ENCODE data around the gene ODAD3.
"Not testable (repeated sequence)": the region's sequence is repeated elsewhere in the genome, so short reads cannot be mapped to it uniquely, and the experiment has no call there.

Gene ODAD3

DNA sequence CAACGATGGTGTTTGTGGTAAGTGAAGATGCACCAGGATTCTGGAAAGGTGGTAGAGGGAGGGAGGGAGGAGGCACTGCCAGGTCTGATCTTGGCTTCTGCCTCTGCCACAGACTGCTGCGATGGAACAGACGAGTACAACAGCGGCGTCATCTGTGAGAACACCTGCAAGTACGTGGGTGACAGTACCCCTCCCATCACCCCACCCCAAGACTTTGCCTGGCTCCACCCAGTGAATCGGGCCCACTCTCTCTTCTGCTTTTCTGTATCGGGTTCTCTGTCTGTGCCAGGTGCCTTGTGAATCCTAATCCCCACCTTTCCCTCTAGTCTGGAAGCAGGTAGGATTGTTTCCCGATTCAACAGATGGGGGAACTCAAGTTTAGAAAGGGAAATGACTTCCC, 3.0 kb upstream of the ODAD3 start:
- no peak for DNase-seq (ENCODE audit: low read depth)

DNA sequence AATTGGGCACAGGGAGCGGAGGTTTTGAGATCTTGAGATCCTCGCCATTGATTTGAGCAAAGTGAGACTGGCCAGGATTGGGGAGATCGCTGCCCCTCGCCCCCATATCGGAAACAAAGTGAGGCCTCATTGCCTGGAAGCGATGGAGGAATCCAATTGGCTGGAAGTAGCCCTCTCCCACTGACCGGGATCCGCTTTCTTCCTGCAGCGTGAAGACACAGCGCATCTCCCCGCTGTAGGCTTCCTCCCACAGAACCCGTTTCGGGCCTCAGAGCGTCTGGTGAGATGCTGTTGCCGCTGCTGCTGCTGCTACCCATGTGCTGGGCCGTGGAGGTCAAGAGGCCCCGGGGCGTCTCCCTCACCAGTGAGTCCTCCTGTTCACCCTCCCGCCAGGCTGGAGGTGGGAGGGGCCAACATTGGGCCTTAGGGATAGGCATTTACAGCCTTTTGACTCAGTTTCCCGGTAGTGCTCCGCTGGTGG, 952 bp upstream of the ODAD3 start:
- peak; percentile 56 for DNase-seq (ENCODE audit: low read depth)

DNA sequence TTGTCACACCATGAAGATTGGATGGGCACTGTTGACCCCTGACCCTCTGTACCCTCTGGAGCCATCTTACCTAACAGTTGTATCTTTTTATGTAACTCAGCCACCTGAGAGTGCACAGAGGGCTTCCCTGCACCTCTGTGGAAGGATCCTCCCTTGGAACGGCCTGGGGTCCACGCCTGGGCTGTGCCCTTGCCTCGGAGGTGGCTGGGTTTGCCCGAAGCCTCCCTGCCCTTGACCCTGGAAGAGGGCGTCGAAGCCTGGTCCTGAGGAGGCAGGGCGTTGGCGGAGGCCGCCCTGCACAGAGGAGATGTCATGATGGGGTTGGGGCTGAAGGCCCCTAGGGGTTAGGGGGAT, 241 bp downstream of the ODAD3 start:
- no peak for DNase-seq (ENCODE audit: low read depth)

DNA sequence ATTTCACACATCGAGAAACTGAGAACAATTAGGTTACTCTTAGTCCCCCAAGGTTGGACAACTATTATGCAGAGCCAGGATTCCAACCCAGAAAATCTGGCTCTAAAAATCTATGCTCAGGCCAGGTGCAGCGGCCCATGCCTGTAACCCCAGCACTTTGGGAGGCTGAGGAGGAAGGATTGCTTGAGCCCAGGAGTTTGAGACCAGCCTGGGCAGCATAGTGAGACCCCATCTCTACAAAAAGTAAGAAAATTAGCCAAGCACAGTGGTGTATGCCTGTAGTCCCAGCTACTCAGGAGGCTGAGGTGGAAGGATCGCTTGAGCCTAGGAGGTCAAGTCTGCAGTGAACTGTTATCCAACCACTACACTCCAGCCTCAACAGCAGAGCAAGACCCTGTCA, 1.4 kb downstream of the ODAD3 start:
- not testable (repeated sequence) for DNase-seq (ENCODE audit: low read depth)

DNA sequence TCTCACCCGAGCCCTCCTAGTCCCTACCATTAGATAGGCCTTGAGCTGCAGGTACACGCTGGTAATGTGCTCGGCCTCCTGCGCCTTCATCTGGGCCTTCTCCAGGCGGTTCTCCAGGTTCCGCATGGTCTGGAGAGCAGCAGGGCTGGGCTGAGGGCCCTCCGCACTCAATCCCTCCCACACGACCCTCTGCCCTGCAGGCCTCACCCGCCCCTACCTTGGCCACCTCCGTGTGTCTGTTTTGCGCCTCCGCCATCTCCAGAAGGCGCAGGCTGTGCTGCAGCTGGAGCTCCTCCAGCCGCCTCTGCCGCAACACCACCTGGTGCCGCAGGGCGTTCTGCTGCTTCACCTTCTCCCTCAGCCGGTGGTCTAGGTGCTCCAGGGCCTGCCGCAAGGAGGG, 8.3 kb downstream of the ODAD3 start:
- no peak for DNase-seq (ENCODE audit: low read depth)

DNA sequence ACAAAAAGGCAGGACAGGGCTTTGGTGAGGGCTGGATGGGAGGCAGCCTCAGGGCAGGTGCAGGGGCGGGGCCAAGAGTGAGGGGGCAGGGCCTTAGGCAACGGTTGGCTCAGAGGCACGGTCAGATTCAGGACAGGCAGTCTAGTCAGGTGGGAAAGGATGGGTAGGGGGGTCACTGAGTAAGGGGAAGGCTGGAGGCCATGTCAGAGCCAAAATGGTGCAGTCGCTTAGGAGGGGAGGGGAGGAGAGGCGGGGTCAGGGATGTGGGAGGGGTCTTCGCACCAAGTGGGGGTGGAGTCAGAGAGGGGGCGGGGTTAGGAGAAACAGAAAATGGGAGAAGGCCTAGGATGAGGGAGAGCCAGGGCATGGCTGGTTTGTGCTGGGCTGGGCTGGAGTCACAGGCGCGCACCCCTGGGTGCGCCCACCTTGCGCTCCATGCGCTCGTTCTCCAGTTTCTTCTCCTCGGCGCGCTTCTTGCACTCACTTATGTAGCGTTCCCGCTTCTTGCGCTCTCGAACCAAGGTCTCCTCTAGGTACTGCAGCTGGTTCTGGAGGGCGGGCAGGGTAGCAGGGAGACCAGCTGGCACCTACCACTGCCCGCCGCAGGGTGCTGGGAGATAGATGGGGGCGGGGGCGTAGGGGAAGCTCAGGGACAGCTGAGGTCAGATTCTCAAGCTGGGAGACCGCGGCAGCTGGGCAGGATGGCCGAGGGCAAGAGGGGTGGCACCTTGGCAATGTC, 9.0 kb downstream of the ODAD3 start:
- no peak for DNase-seq (ENCODE audit: low read depth)

DNA sequence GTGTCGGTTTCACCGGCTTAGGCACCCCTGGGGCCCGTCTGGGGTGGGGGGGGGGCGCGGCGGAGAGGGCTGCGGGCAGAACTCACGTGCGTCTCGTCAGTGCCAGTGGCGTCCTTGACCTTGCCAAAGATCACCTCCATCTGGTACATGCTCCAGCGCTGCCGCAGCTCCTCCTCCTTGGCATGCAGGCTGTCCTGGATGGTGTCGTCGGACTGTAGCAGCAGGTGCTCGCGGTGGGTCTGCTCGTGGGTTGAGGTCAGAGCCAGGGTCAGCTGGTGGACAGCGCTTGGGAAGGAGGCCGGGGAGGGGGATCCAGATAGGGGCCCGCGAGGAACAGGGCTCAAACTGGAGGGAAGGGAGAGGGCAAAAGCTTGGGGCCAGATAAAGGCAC, 11.1 kb downstream of the ODAD3 start:
- DNase-seq (ENCODE audit: low read depth) = no peak

DNA sequence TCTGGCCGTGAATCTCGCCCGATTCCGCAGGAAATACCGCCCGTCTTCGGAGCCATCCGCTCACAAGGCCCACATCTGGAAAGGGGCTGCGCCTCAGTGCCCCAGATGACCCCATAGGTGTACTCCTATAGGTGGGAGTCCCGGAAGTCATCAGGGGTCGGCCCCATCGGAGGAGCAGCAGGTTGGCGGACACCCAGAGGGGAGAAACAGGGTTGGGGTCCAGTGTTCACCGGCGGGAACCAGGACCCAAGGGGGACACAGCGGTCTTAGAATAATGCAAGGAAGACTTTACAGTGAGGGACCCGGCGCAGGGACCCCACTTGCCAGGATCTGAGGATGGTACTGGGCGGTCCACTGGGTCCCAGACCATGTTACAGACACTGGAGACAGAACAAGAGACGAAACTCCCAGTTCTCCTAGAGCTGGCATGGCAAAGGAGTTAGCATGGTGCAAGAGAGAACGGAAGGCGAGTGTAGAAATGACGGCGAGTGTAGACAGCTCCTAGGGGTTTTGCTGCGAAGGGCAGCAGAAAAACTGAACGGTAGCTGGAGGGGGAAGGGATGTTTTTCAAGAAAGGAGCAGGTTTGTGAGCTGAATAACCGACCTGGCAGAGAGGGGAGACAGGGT, 11.6 kb downstream of the ODAD3 start:
- no peak for DNase-seq (ENCODE audit: low read depth)

DNA sequence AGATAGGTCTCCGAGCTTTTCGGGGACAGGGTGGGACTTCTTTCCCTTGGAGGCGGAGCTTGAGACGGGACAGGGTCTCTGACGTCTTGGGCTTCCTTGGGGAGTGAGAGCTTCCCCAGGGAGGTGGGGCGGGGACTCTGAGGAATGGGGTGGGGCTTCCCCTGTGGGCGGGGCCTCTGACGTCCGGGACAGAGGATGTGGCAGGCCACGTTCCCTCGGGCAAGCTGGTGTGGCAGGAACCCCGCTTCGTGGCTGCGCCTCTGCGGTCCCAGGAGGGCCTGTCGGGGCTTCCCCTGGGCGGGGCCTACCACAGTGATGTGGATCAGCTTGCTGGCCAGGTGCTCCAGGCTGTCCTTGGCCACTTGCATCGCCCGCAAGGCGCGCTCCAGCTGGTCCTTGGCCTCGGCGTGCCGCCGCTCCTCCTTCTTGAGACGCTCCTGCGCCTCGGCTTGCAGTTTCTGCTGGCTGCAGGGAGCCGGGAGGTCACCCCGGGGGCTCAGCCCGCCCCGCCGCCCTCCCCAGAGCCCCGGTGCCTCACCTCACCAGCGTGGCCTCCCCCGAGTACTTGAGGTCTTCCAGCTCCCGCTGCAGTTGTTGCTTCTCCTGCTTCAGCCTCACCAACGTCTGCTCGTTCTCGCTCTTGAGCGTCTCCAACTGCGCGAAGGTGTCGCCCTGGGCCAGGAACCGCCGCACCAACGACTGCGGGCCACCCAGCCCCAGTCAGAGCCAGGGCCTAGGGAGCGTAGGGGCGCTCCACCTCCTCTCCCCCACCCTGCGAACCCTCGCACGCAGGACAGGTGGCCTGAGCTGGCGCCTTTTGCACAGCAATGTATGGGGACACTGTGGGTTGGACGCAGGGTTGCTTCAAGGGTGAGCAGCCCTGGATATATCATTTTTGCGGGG, 12.5 kb downstream of the ODAD3 start:
- peak; percentile 68 for DNase-seq (ENCODE audit: low read depth)

DNA sequence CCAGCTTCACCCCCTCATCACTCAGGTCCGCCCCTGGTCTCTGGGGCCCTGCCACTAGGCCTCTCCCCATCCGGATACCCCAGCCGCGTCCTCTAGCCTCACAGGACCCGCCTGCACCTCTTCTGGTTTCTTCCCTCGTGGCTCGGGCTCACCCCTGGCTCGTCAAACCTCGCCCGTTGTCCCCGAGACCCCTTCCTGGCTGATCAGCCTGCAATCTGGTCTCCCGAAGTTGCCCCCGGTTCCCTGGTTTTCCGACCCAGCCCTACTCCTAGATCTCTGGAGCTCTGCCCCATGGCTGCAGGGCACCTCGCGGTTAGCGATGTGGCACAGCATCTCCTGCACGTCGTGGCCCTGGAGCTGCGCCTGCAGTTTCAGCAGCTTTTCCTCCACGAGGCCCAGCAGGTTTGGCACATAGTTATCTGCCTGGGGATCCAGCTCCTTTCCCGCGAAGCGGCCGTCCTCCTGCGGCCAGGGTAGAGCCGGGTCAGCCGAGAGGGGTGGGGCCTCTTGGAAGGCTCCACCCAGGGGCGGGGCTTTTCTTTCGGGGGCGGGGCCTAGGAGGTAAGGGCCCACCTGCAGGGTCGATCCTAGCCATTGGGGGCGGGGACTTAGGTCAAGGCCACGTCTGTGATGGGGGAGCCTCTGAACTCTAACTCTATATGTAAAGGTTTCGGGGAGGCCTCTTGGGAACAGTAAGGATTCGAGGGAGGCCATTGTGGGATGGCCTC, 13.4 kb downstream of the ODAD3 start:
- DNase-seq (ENCODE audit: low read depth) = no peak

DNA sequence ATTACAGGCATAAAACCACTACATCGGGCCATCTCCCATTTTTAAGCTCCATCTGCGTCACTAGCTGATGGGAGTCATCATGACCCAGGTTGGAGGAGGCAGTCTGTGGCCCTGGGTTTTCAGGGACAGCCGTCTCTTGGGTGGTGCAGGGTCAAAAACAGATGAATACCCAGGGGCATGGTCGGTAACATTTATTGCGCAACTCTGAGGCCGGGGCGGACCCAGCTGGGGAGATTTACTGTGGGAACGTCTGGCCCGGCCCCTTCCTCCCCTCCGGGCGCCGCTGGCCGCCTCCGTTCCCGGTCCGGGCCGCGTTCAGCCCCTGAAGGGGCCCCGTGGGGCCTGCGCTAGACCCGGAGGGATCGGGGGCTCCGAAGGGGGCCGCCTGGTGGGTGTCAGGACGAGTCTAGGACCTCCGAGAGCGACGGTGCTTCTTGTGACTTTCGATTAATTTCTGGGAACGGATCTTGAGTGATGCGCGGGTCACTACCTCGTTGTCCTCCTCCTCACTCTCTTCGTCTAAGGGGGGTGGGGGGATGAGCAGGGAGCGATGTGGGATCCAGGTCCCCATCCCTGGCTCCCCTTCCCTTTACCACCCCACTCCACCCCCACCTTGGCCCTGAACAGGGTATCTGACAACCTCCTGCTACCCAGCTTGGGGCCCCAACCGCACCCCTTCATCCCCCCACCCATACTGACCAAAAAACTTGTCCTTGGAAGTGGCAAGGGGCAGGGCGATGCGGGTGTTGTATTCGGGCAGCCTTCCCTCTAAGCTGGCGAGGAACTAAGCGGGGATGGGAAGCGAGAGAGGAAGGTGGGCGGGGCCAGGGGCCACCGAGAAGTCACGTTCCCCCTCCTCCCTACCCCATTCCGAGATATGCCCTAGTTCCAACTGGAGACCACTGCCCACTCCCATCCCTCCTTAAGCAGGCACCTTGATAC, 14.2 kb downstream of the ODAD3 start:
- peak; percentile 47 for DNase-seq (ENCODE audit: low read depth)

DNA sequence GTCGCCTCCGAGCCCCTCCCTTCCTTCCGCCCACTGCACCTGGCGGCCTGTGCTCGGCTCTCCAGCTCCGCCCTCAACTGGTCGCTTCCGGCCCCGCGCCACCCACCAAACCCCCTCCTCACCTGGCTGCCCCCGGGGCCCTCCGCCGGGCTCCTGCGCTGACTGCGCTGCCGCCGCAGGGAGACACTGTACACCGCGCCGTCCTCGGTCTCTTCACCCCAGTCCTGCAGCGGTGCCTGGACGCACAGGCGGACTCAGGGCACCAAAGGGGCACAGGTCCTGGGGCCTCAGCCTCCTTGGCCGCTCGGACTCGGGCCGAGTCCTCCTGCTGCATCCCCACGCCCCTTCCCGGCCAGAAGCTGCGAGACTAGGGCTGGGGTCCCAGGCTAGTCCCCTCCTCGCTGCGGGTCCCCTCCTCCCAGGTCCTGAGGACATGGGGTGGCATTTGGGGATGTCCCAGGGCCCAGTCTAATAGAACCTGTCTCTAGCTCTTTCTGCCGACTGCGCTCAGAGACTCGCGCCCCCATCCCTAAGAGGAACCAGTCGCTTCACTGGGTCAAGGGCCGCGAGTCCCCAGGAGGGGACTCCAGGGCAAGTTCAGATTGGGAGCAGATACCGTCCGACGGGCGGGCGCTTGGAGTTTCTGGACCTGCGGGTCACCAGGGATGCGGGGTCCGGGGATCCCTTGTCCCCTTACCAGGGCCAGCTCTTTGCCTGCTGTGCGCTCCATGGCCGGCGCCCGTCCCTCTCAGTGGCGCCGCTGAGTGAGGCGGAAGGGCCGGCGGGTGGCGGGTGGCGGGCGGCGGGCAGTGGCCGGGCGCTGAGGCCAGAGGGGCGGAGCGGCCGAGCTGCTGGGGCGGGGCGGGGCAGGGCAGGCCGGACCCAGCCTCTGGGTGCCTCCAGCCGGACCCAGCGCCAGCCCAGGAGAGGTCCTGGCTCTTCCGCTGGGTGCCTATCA, 16.1 kb downstream of the ODAD3 start, which contains the start of gene RGL3:
RGL3 (minus strand) TSS at position 766 of the 958 bp plus-strand sequence; CDS start at position 730, 36 bp downstream.
- peak; percentile 57 for DNase-seq (ENCODE audit: low read depth)

DNA sequence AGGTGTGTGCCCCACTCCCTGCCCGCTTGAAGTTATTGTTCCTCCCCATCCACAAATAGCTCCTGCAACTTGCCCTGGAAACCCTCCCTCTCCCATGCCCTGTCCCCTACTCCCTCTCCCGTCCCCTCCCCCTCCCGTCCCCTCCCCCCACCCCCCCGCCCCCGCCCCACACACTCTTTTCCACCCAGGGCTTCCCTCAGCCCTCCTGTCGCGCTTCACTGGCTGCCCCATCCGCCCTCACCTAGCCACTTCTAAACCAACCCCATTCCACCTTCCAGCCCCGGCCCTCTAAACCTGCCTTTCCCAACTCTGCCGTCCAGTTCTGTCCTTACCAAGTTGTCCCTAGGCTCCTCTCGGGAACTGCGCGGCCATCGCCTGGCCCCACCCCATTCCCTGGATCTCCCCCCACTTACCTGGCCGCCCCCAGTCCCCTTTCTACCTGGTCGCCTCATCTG, 16.8 kb downstream of the ODAD3 start:
- no peak for DNase-seq (ENCODE audit: low read depth)

DNA sequence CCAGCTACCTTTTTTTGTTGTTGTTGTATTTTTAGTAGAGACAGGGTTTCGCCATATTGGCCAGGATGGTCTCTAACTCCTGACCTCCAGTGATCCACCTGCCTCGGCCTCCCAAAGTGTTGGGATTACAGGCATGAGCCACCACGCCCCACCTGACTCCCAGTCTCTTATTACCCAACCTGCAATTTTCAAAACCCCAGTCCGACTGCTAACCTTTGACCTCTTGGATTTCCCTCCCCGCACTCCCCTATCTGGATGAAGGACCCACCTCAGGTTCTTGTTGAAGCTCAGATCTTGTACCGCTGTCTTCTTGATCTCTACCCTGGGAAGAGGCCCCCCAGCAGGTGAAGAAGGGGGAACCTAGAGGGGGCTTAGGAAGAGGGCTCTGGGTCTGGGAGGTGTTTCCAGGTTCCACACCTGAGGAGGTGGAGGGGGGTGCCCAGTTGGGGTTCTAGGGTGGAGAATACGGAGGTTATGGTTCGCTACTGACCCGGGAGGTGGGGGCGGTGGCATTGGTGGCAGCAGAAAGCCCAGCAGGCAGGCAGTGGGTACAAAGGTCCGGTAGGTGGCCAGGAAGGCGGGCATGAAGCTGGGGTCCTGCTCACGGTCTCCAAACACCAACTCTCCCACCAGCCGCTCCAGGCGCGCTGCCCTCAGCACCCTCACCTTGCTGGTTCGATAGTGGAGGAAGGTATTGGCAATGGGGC, 18.4 kb downstream of the ODAD3 start:
- DNase-seq (ENCODE audit: low read depth) = no peak

DNA sequence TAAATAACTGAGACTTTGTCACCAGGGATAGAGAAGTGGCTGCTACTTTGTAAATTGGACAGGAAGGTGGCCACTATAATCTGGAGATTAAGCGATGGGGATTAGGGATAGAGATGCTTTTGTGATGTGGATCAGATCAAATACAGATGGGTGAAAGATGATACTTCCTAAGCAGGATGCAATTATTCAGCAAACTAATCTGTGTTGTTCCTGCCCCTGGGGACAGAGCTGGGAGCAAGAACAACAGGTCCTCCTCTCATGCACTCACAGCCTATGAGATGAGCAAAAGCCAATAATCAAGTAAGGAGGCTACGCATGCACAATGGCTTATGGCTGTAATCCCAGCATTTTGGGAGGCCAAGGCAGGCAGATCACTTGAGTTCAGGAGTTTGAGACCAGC, 20.4 kb downstream of the ODAD3 start:
- DNase-seq (ENCODE audit: low read depth) = no peak

DNA sequence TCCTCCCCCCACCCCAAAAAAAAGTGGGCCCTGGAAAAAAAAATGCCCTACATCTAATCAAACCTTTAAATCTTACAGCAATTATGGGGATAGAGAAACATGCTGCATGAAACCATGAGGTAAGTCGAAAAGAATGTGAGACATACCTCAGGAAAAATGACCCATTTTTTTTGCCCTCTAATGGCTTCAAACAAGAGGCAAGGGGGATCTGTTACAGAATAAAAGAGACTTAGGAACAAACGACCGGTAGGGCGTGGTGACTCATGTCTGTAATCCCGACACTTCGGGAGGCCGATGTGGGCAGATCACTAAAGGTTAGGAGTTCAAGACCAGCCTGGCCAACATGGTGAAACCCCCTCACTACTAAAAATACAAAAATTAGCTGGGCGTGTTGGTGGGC, 24.2 kb downstream of the ODAD3 start:
- peak; percentile 81 for DNase-seq (ENCODE audit: low read depth)

DNA sequence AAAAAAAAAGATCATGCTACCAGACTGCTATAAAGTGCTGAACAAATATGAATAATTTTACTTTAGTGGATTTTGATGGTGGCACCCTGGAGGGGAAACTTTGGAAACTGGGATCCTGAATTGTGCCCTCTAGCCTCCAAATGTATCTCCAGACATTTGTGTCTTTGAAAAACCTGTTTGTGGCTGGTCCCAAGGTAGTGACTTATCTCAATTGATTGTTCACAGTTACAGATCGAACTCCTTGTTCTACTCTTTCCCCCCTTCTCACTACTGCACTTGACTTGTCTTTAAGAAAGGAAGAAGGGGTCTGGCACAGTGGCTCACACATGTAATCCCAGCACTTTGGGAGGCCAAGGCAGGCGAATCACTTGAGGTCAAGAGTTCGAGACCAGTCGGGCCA, 26.3 kb downstream of the ODAD3 start:
- DNase-seq (ENCODE audit: low read depth) = no peak

DNA sequence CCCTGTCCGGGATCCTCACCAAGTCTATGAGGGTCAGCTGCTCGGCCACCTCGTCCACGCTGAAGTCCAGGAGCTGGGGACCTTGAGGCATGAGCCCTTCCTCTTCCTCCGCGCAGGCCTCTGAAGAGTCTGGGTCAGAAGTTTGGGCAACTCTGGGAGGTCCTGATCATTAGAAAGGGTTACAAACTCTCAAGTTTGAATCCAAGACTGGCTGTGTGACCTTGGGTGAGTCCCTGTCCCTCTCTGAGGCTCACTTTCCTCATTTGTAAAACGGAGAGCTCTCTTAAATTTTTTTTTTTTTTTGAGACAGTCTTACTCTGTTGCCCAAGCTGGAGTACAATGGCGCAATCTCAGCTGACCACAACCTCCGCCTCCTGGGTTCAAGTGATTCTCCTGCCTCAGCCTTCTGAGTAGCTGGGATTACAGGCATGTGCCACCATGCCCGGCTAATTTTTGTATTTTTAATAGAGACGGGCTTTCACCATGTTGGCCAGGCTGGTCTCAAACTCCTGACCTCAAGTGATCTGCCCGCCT, 28.2 kb downstream of the ODAD3 start:
- DNase-seq (ENCODE audit: low read depth) = not testable (repeated sequence)

Measured in ELR (cell line).